ENCODE measurements around the gene IGSF10.

The IGSF10 gene

GRCh38 chr3:151419806-151420205 lies 41.1 kb downstream of the IGSF10 start:
- DNase-seq, result no peak

GRCh38 chr3:151415289-151415688 lies 45.6 kb downstream of the IGSF10 start:
- DNase-seq, result no peak

- DNase-seq, result no peak
Measured at GRCh38 chr3:151412989-151413388, 47.9 kb downstream of the IGSF10 start.
